ENCODE measurements around the gene ATAT1. TPM values are rescaled to one million over a fixed set of nuclear protein-coding genes. Genes with fewer than 3 reads are reported as not detected.
"Not testable (repeated sequence)": the region's sequence is repeated elsewhere in the genome, so short reads cannot be mapped to it uniquely, and the experiment has no call there.

The ATAT1 gene
- total RNA-seq, 4 donors from 2014 or later: 3.2 to 7.1 (median 5.8) TPM

- TF ChIP-seq CTCF (IDR thresholded peaks at IDR 0.05): no peak
- DNase-seq (ENCODE audit: low spot score) (peak; percentile 39), ATAC-seq (ENCODE audit: low FRiP score) (peak; percentile 84)
Observed at GRCh38 chr6:30647242-30648116, 20.8 kb downstream of the ATAT1 start.

GRCh38 chr6:30651143-30651542, 24.5 kb downstream of the ATAT1 start:
- ATAC-seq (ENCODE audit: low FRiP score) (no peak), DNase-seq (ENCODE audit: low spot score) (no peak)
- TF ChIP-seq CTCF (IDR thresholded peaks at IDR 0.05): no peak

DNA sequence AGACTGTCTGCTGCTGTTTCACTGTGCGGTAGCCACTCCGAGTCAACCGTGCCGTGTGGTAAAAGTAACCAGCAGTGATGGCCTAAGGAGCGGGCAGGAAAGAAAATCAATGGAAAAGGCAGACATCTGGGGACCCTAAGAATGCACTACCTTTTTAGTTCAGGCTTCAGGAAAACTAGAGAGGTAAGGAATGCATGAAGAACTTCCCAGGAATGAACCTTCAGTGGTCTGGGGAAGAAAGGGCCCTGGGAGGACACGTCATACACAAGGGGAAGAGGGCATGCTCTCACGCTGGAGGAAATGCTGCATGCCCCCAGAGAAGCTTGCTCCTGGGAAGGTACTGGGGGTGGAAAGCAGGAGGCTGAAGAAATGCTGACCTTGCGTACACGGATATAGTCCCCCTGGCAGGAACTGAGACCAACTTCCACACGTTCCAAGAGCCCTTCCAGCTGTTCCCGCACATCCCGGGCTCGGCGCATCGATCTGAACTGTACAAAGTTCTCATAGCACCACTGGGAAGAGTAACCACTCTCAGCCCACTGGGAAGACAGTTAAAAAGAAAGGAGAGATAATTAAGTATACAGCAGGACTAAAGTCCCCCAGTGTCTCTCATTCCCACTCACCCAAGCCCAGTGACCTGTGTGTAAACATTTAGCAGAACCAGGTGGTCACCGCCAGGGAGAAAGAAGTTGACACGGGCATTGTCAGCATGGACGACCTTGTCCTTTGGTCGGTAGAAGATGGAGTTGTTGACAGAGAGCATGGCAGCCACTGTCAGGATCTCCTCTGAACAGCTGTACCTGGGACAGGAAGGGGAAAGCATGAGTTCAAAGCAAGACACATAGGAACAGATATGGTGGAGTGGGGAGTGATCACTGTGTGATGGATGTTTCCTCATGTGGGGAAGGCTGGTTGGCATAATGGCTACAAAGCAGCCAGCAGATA, 28.4 kb downstream of the ATAT1 start:
- ATAC-seq (ENCODE audit: low FRiP score) (no peak), DNase-seq (ENCODE audit: low spot score) (no peak)
- no peak for TF ChIP-seq CTCF (IDR thresholded peaks at IDR 0.05)

- ATAC-seq (ENCODE audit: low FRiP score) (no peak), DNase-seq (ENCODE audit: low spot score) (no peak)
- TF ChIP-seq CTCF (IDR thresholded peaks at IDR 0.05): no peak
Observed at GRCh38 chr6:30655743-30656094, 29.0 kb downstream of the ATAT1 start.

DNA sequence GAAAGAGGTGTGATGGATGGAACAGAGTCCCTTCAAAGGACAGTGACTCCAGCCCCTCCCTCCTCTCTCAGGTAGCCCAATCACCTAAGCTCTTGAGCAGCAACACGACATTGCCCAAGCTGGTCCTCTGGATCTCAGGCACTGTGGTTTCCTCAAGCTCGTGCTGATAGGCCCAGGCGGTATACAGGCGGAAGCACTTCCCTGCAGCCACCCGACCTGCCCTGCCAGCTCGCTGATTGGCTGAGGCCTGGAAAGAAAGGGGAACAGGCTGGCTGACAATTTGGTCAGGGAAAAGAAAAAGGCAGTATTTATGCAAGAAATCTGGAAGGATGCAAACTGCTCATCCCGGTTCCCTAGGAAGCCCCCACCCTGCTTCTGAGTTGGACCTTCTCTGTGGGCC, 29.8 kb downstream of the ATAT1 start:
- ATAC-seq (ENCODE audit: low FRiP score) (no peak), DNase-seq (ENCODE audit: low spot score) (no peak)
- no peak for TF ChIP-seq CTCF (IDR thresholded peaks at IDR 0.05)

DNA sequence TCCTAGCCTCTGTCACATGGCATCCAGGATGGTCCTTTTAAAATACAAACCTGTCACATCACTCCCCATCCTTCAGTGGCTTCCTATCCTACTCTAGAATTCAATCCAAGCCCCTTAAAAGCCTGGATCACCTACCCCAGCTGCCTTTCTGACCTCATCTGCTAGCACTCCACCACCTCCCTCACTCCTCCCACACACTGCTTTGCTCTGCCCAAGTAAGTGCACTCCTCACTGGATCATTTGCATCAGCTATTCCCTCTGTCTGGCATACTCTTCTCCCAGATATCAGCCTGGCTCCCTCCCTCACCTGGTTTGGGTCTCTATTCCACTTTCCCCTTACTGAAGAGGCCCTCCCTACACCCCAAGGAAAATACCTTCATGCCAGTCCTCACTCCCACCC, 30.8 kb downstream of the ATAT1 start:
- DNase-seq (ENCODE audit: low spot score) (no peak), ATAC-seq (ENCODE audit: low FRiP score) (peak; percentile 78)
- TF ChIP-seq CTCF (IDR thresholded peaks at IDR 0.05): no peak

DNA sequence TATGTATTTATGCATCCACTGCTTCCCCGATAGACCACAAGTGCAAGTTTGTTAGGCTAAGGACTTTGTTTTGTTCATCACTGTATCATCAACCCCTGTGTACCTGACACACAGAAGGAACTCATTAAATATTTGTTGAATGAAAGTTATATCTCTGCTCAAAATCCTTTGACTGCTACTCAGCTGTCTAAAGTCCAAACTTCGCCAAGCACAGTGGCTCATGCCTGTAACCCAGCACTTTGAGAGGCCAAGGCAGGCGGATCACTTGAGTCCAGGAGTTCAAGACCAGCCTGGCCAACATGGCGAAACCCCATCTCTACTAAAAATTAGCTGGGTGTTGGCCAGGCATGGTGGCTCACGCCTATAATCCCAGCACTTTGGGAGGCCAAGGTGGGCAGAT, 31.2 kb downstream of the ATAT1 start:
- DNase-seq (ENCODE audit: low spot score); ATAC-seq (ENCODE audit: low FRiP score): not testable (repeated sequence)
